ENCODE results near the gene TTBK1. TPM values are rescaled to one million over a fixed set of nuclear protein-coding genes. Genes with fewer than 3 reads are reported as not detected.

The TTBK1 gene
- total and polyA plus RNA-seq, 2 of the 4 experiments (the other 2 are of a cell fraction), result 0.02 TPM; not detected in 1

- TF ChIP-seq MAFK (IDR thresholded peaks at IDR 0.05; ENCODE audit: low read depth, low read length) (peak; percentile 43), BHLHE40 (IDR thresholded peaks at IDR 0.05; ENCODE audit: low read depth, low read length) (no peak), RCOR1 (IDR thresholded peaks at IDR 0.05; ENCODE audit: insufficient replicate concordance, low read length) (no peak), MAZ (IDR thresholded peaks at IDR 0.05; ENCODE audit: borderline replicate concordance, low read depth, low read length) (no peak), RAD21 (IDR thresholded peaks at IDR 0.05; ENCODE audit: low read length) (no peak), CEBPB (IDR thresholded peaks at IDR 0.05; ENCODE audit: low read depth, low read length) (no peak), NFE2L2 (IDR thresholded peaks at IDR 0.05; ENCODE audit: low read depth, low read length) (no peak)
- Histone ChIP-seq H3K4me2 (ENCODE audit: low read depth, low read length) (no peak overlapping the region), H3K27ac (ENCODE audit: insufficient read depth, low read length) (no peak overlapping the region), H3K4me1 (ENCODE audit: control insufficient read depth, insufficient read depth, low read length) (no peaks in the 10 kb centered on the region), H3K27me3 (ENCODE audit: control insufficient read depth, insufficient read depth, low read length) (no peaks in the 10 kb centered on the region), H3K18ac (ENCODE audit: low read depth, low read length) (no peak overlapping the region), H2BK20ac (ENCODE audit: low read depth, low read length) (no peak overlapping the region), H2BK5ac (ENCODE audit: low read depth, low read length, poor library complexity, severe bottlenecking) (no peak overlapping the region), H4K8ac (ENCODE audit: low read depth in 2 of 2, low read length in 2 of 2) (no peak overlapping the region), H2AK5ac (ENCODE audit: low read depth, low read length) (no peak overlapping the region), H3K9ac (ENCODE audit: low read depth, low read length) (no peak overlapping the region), H4K5ac (ENCODE audit: low read depth, low read length) (no peak overlapping the region), H4K91ac (ENCODE audit: insufficient read depth, low read depth, low read length) (no peak overlapping the region), H3K9me3 (ENCODE audit: control insufficient read depth, insufficient read depth, low read length) (no peaks in the 10 kb centered on the region), H3K4me3 (ENCODE audit: insufficient read depth, low read depth, low read length) (no peak overlapping the region), H2BK15ac (ENCODE audit: low read depth, low read length) (no peak overlapping the region), H2AFZ (replicated peaks; ENCODE audit: low read length, poor library complexity) (no peak overlapping the region), H3K9me1 (ENCODE audit: insufficient read depth, low read length) (no peaks in the 10 kb centered on the region), H3K36me3 (ENCODE audit: control insufficient read depth, insufficient read depth, low read length) (peaks cover 26% of the 10 kb centered on the region), H3K79me1 (ENCODE audit: low read depth in 1 of 2, low read length in 2 of 2) (no peaks in the 10 kb centered on the region), H4K20me1 (ENCODE audit: insufficient read depth, low read length) (no peaks in the 10 kb centered on the region), H3K14ac (replicated peaks; ENCODE audit: low read depth, low read length) (no peak overlapping the region), H3K23ac (ENCODE audit: low read depth, low read length) (no peak overlapping the region), H2AK9ac (replicated peaks; ENCODE audit: low read depth, low read length, poor library complexity) (no peak overlapping the region), H3K4ac (ENCODE audit: low read depth, low read length) (no peak overlapping the region), H3K56ac (ENCODE audit: extremely low read depth, insufficient read depth, low read length) (no peak overlapping the region), H2BK120ac (ENCODE audit: low read depth, low read length) (no peak overlapping the region)
- in situ Hi-C loops (cut with MboI; ENCODE audit: low sequenced_read_pairs) (no loop called here), dilution Hi-C loops (cut with HindIII; ENCODE audit: low sequenced_read_pairs, unreplicated experiment) (no loop called here), intact Hi-C loops (cut with micrococcal nuclease) (loop anchor here (10.0 kb wide), 1 partner anchor 431 kb away; no protein-coding TSS in a partner anchor)
- ChIA-PET CTCF (interaction anchor here (1.1 to 3.0 kb wide), 3 partner anchors 14 to 21 kb away, joined by 3 to 10 read pairs (median 6); no protein-coding TSS in a partner anchor), POLR2A (ENCODE audit: unreplicated experiment) (interaction anchor here (0.7 kb wide), 1 partner anchor 161 kb away, joined by 4 read pairs; no protein-coding TSS in a partner anchor)
- 60% methylated on average over 1 of the region's 3 CpGs; no CpG with 5 or more reads in 1 of the 2 experiments for WGBS, 2 experiments (ENCODE audit: extremely low coverage in 2 of 2, insufficient read length in 1 of 2)
- no TSS peak for BruUV-seq (replicated peaks)
- DNase-seq (no peak), ATAC-seq (ENCODE audit: low read depth) (no peak)
Measured at GRCh38 chr6:43335469-43335868, 92.2 kb downstream of the TTBK1 start.
